Right kidney (tissue), 1 donor: ENCODE measurements around the gene DDX39B.
"Not testable (repeated sequence)": the region's sequence is repeated elsewhere in the genome, so short reads cannot be mapped to it uniquely, and the experiment has no call there.

Experiments used
- DNase-seq: peaks from one replicate; pipeline ENCODE4 v3.0.0-alpha.2; 2016

Gene DDX39B

GRCh38 chr6:31529329-31530150 lies 12.3 kb downstream of the DDX39B start:
- DNase-seq, result peak; percentile 25

GRCh38 chr6:31528821-31529328 lies 12.9 kb downstream of the DDX39B start, which contains the start of gene MCCD1:
Gene MCCD1, plus strand, starts transcription at chr6:31528962. Its CDS starts 53 bp downstream, at chr6:31529015.
- peak; percentile 33 for DNase-seq

- DNase-seq, result no peak
Measured at GRCh38 chr6:31528307-31528777, 13.5 kb downstream of the DDX39B start.

GRCh38 chr6:31525932-31526591 lies 15.7 kb downstream of the DDX39B start:
- no peak for DNase-seq

- no peak for DNase-seq
Measured at GRCh38 chr6:31525553-31525931, 16.3 kb downstream of the DDX39B start.

GRCh38 chr6:31521835-31522234 lies 20.0 kb downstream of the DDX39B start:
- DNase-seq, result no peak

GRCh38 chr6:31513456-31514165 lies 28.2 kb downstream of the DDX39B start:
- DNase-seq, result no peak

GRCh38 chr6:31510007-31510406 lies 31.8 kb downstream of the DDX39B start:
- DNase-seq, result no peak

- not testable (repeated sequence) for DNase-seq
Measured at GRCh38 chr6:31509036-31509435, 32.8 kb downstream of the DDX39B start.

- no peak for DNase-seq
Measured at GRCh38 chr6:31502586-31502985, 39.2 kb downstream of the DDX39B start.

- not testable (repeated sequence) for DNase-seq
Measured at GRCh38 chr6:31499648-31500047, 42.2 kb downstream of the DDX39B start.

GRCh38 chr6:31498748-31499147 lies 43.1 kb downstream of the DDX39B start:
- DNase-seq, result peak; percentile 25

GRCh38 chr6:31497531-31498476 lies 44.0 kb downstream of the DDX39B start, which contains the start of gene MICB:
Gene MICB, plus strand, starts transcription at chr6:31498145. Its CDS starts 49 bp downstream, at chr6:31498194.
- peak; percentile 69 for DNase-seq

GRCh38 chr6:31496826-31497225 lies 45.0 kb downstream of the DDX39B start:
- DNase-seq, result not testable (repeated sequence)

- DNase-seq, result no peak
Measured at GRCh38 chr6:31495580-31495979, 46.2 kb downstream of the DDX39B start.

GRCh38 chr6:31493875-31494694 lies 47.7 kb downstream of the DDX39B start:
- DNase-seq, result peak; percentile 78

- DNase-seq, result not testable (repeated sequence)
Measured at GRCh38 chr6:31493550-31493874, 48.3 kb downstream of the DDX39B start.

- no peak for DNase-seq
Measured at GRCh38 chr6:31490115-31490873, 51.5 kb downstream of the DDX39B start.

- no peak for DNase-seq
Measured at GRCh38 chr6:31489086-31489485, 52.7 kb downstream of the DDX39B start.

GRCh38 chr6:31487674-31488073 lies 54.1 kb downstream of the DDX39B start:
- DNase-seq, result not testable (repeated sequence)
